Neural cell (in vitro differentiated cells): ENCODE data around the gene PSPH. TPM values are rescaled to one million over a fixed set of nuclear protein-coding genes. Genes with fewer than 3 reads are reported as not detected.

ENCODE experiments used
- H2AFZ ChIP-seq: fragments of 200-600, 300-800 bp; sonication (generic), shearing (Covaris generic); 2 replicates; pipeline ENCODE4 v1.6.0; 2014; ENCODE audit warnings: low read depth, mild to moderate bottlenecking, antibody characterized with exemption, low read length, moderate library complexity
- H3F3A ChIP-seq: fragments of 200-600 bp; shearing (Covaris generic); 2 replicates; pipeline ENCODE4 v1.6.1; 2016; ENCODE audit warnings: mild to moderate bottlenecking, moderate library complexity, mixed read lengths, antibody characterized with exemption, low read length; ENCODE audit not compliant: insufficient read depth, poor library complexity, severe bottlenecking
- H3K27ac ChIP-seq: fragments of 200-600, 300-800 bp; sonication (generic), shearing (Covaris generic); 2 replicates; pipeline ENCODE4 v1.5.1; 2014; ENCODE audit warnings: mild to moderate bottlenecking, low read length, moderate library complexity
- H3K27me3 ChIP-seq: fragments of 300-800, 200-600 bp; sonication (generic), shearing (Covaris generic); 2 replicates; pipeline ENCODE4 v1.6.0; 2014; ENCODE audit warnings: mild to moderate bottlenecking, low read depth, low read length, moderate library complexity; ENCODE audit not compliant: insufficient read depth
- H3K36me3 ChIP-seq: fragments of 300-800, 200-600 bp; sonication (generic), shearing (Covaris generic); 2 replicates; pipeline ENCODE4 v1.5.1; 2014; ENCODE audit warnings: mild to moderate bottlenecking, antibody characterized with exemption, low read length, moderate library complexity; ENCODE audit not compliant: insufficient read depth
- H3K4me2 ChIP-seq: fragments of 300-800, 200-600 bp; sonication (generic), shearing (Covaris generic); 2 replicates; pipeline ENCODE4 v1.6.0; 2014; ENCODE audit warnings: mild to moderate bottlenecking, low read length
- H3K4me3 ChIP-seq: fragments of 300-800, 200-600 bp; sonication (generic), shearing (Covaris generic); 2 replicates; pipeline ENCODE4 v1.5.1; 2014; ENCODE audit warnings: mild to moderate bottlenecking, low read length, moderate library complexity
- H3K79me2 ChIP-seq: fragments of 200-600 bp; shearing (Covaris generic); replicated peaks from 2 replicates; pipeline ENCODE4 v1.6.0; 2014; ENCODE audit warnings: mild to moderate bottlenecking, low read length, moderate library complexity; ENCODE audit not compliant: insufficient read depth
- H3K9ac ChIP-seq: fragments of 300-800, 200-600 bp; sonication (generic), shearing (Covaris generic); 2 replicates; pipeline ENCODE4 v1.6.1; 2016; ENCODE audit warnings: mild to moderate bottlenecking, low read length, mixed read lengths
- H3K9me2 ChIP-seq: fragments of 200-600 bp; shearing (Covaris generic); 2 replicates; pipeline ENCODE4 v1.6.1; 2016; ENCODE audit warnings: mild to moderate bottlenecking, low read length, mixed read lengths; ENCODE audit not compliant: insufficient read depth
- H3K9me3 ChIP-seq: fragments of 200-600, 300-800 bp; sonication (generic), shearing (Covaris generic); 2 replicates; pipeline ENCODE4 v1.6.1; 2016; ENCODE audit warnings: mild to moderate bottlenecking, mixed run types, low read length, moderate library complexity, mixed read lengths
- H4K20me1 ChIP-seq: fragments of 200-600 bp; shearing (Covaris generic); 2 replicates; pipeline ENCODE4 v1.6.1; 2016; ENCODE audit warnings: mild to moderate bottlenecking, mixed run types; ENCODE audit not compliant: insufficient read depth
- EP300 ChIP-seq: fragments of 450-650 bp; conservative IDR thresholded peaks from 2 replicates; pipeline ENCODE4 v1.6.1; 2014; ENCODE audit warnings: antibody characterized with exemption, mild to moderate bottlenecking, moderate library complexity; ENCODE audit not compliant: poor library complexity, severe bottlenecking
- EZH2 ChIP-seq: fragments of 200-600, 300-800 bp; shearing (Covaris generic), sonication (generic); IDR thresholded peaks from 2 replicates; pipeline ENCODE4 v1.6.1; 2014; ENCODE audit warnings: antibody characterized with exemption, low read length, borderline replicate concordance, mild to moderate bottlenecking; ENCODE audit not compliant: insufficient read depth, poor library complexity, severe bottlenecking
- MXI1 ChIP-seq: fragments of 450-650 bp; conservative IDR thresholded peaks from 2 replicates; pipeline ENCODE4 v1.6.1; 2014; ENCODE audit warnings: antibody characterized with exemption, mild to moderate bottlenecking; ENCODE audit not compliant: poor library complexity, severe bottlenecking
- POLR2AphosphoS5 ChIP-seq: IDR thresholded peaks from 2 replicates; pipeline ENCODE4 v1.6.1; 2012
- RAD21 ChIP-seq: fragments of 450-650 bp; conservative IDR thresholded peaks from 2 replicates; pipeline ENCODE4 v1.6.1; 2014; ENCODE audit warnings: antibody characterized with exemption, mild to moderate bottlenecking, moderate library complexity
- REST ChIP-seq: IDR thresholded peaks from 2 replicates; pipeline ENCODE4 v1.6.1; 2012; ENCODE audit warnings: borderline replicate concordance
- SMC3 ChIP-seq: fragments of 450-650 bp; conservative IDR thresholded peaks from 2 replicates; pipeline ENCODE4 v1.6.1; 2014; ENCODE audit warnings: antibody characterized with exemption, mild to moderate bottlenecking, moderate library complexity; ENCODE audit not compliant: poor library complexity
- TAF1 ChIP-seq: IDR thresholded peaks from 2 replicates; pipeline ENCODE4 v1.6.1; 2012; ENCODE audit warnings: low read depth
- polyA plus RNA-seq: library from polyadenylated mRNA; depleted of rRNA; stranded (reverse); fragments of >200 nt; gene quantifications from 2 replicates; pipeline ENCODE4 v1.2.3, GENCODE V29; 2014
- TF ChIP-seq, protein P1 (sequence below): fragments of 450-650 bp; IDR thresholded peaks from 2 replicates; pipeline ENCODE4 v1.5.1; 2014; ENCODE audit warnings: antibody characterized with exemption, mild to moderate bottlenecking, moderate library complexity; ENCODE audit not compliant: poor library complexity, severe bottlenecking

Gene PSPH
- polyA plus RNA-seq, 1 donor from 2014 or later: 24.0 TPM

DNA sequence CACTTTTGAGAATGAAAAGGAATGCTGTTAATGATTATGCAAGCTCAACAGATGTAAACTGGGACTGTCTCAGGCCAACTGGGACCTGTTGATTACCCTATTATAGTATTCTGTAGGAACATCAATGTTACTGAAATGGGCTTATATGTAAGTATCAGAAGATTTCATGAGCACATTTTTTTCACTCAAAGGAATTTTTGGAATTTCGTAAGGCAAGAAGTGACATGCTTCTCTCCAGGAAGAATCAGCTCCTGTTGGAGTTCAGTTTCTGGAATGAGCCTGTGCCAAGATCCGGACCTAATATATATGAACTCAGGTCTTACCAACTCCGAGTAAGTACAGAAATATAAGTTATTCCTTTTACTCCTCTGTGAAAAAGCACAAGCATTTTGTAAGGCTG, 67.7 kb downstream of the PSPH start:
- TF ChIP-seq, protein P1, sequence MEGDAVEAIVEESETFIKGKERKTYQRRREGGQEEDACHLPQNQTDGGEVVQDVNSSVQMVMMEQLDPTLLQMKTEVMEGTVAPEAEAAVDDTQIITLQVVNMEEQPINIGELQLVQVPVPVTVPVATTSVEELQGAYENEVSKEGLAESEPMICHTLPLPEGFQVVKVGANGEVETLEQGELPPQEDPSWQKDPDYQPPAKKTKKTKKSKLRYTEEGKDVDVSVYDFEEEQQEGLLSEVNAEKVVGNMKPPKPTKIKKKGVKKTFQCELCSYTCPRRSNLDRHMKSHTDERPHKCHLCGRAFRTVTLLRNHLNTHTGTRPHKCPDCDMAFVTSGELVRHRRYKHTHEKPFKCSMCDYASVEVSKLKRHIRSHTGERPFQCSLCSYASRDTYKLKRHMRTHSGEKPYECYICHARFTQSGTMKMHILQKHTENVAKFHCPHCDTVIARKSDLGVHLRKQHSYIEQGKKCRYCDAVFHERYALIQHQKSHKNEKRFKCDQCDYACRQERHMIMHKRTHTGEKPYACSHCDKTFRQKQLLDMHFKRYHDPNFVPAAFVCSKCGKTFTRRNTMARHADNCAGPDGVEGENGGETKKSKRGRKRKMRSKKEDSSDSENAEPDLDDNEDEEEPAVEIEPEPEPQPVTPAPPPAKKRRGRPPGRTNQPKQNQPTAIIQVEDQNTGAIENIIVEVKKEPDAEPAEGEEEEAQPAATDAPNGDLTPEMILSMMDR: no peak
- TF ChIP-seq MXI1 (no peak), EP300 (no peak), POLR2AphosphoS5 (no peak), TAF1 (no peak), EZH2 (no peak), RAD21 (no peak), SMC3 (no peak), REST (no peak)
- Histone ChIP-seq H4K20me1 (no peaks in the 10 kb centered on the region), H3K27ac (no peak overlapping the region), H3K9me2 (no peaks in the 10 kb centered on the region), H2AFZ (no peak overlapping the region), H3K79me2 (no peaks in the 10 kb centered on the region), H3K36me3 (no peaks in the 10 kb centered on the region), H3K4me3 (no peak overlapping the region), H3K9ac (no peak overlapping the region), H3K9me3 (no peaks in the 10 kb centered on the region), H3F3A (no peaks in the 10 kb centered on the region), H3K27me3 (no peaks in the 10 kb centered on the region), H3K4me2 (no peak overlapping the region)

GRCh38 chr7:55980266-55980665, 71.0 kb downstream of the PSPH start:
- H4K20me1 ChIP-seq: no peaks in the 10 kb centered on the region
- no peak overlapping the region for H3K4me3 ChIP-seq
- no peak overlapping the region for H3K27ac ChIP-seq
- no peak overlapping the region for H3K9ac ChIP-seq
- no peaks in the 10 kb centered on the region for H3K27me3 ChIP-seq
- no peak overlapping the region for H3K4me2 ChIP-seq
- peaks cover 6% of the 10 kb centered on the region for H3K79me2 ChIP-seq
- no peaks in the 10 kb centered on the region for H3K36me3 ChIP-seq
- no peak overlapping the region for H2AFZ ChIP-seq
- TF ChIP-seq, protein P1: no peak
- TF ChIP-seq TAF1: no peak
- no peaks in the 10 kb centered on the region for H3K9me2 ChIP-seq
- no peaks in the 10 kb centered on the region for H3K9me3 ChIP-seq
- no peaks in the 10 kb centered on the region for H3F3A ChIP-seq
